CD4-positive, alpha-beta memory T cell (primary cell): ENCODE measurements around the gene PDE4D. TPM values are rescaled to one million over a fixed set of nuclear protein-coding genes. Genes with fewer than 3 reads are reported as not detected.

Experiments
- CTCF ChIA-PET: fragments of 350-600 bp; sonication (Branson Sonifier 250); formaldehyde crosslinking; loops from one replicate; lab custom pipeline; 2021; ENCODE audit warnings: inconsistent platforms; ENCODE audit not compliant: partially characterized antibody; lab: Charles Lee
- POLR2A ChIA-PET: fragments of 350-600 bp; sonication (Branson Sonifier 250); formaldehyde crosslinking; loops from one replicate; lab custom pipeline; 2021; ENCODE audit not compliant: partially characterized antibody; lab: Charles Lee
- DNase-seq, 5 donors: peaks; one replicate each; pipeline versions ENCODE4 v3.0.0 to v3.0.0-alpha.2; 2020 to 2022; ENCODE audit warnings: mixed read lengths in 1 of 5
- H3K27ac ChIP-seq: one replicate; pipeline ENCODE4 v1.7.0; 2013; ENCODE audit warnings: low read depth, low read length
- H3K27me3 ChIP-seq: 2 replicates; pipeline ENCODE4 v1.7.0; 2013; ENCODE audit warnings: mild to moderate bottlenecking, low read length, moderate library complexity; ENCODE audit not compliant: insufficient read depth
- H3K36me3 ChIP-seq: 2 replicates; pipeline ENCODE4 v1.7.0; 2013; ENCODE audit warnings: mild to moderate bottlenecking, low read length, moderate library complexity; ENCODE audit not compliant: insufficient read depth
- H3K4me1 ChIP-seq: 2 replicates; pipeline ENCODE4 v1.7.0; 2013; ENCODE audit warnings: mild to moderate bottlenecking, low read length, moderate library complexity; ENCODE audit not compliant: insufficient read depth
- H3K4me3 ChIP-seq, 2 donors: one replicate each; pipeline ENCODE4 v1.7.0; 2013; ENCODE audit warnings: low read length in 2 of 2, mild to moderate bottlenecking in 1 of 2
- H3K9me3 ChIP-seq, 2 donors: one replicate each; pipeline ENCODE4 v1.7.0; 2013; ENCODE audit warnings: low read length in 2 of 2, control low read depth in 1 of 2; ENCODE audit not compliant: control insufficient read depth in 1 of 2
- H3K27ac Mint-ChIP-seq, 7 donors: one replicate each; pipeline ENCODE4 v1.8.0; 2020 to 2021; ENCODE audit warnings: mixed read lengths in 7 of 7, mild to moderate bottlenecking in 6 of 7, inconsistent platforms in 3 of 7, moderate library complexity in 3 of 7
- H3K27me3 Mint-ChIP-seq, 2 donors: one replicate each; pipeline ENCODE4 v1.8.0; 2020 to 2021; ENCODE audit warnings: mixed read lengths in 2 of 2
- H3K36me3 Mint-ChIP-seq, 2 donors: one replicate each; pipeline ENCODE4 v1.8.0; 2020 to 2021; ENCODE audit warnings: mixed read lengths in 2 of 2, inconsistent platforms in 1 of 2, mild to moderate bottlenecking in 1 of 2
- H3K4me1 Mint-ChIP-seq, 4 donors: one replicate each; pipeline ENCODE4 v1.8.0; 2020 to 2021; ENCODE audit warnings: mixed read lengths in 4 of 4, mild to moderate bottlenecking in 1 of 4
- H3K4me3 Mint-ChIP-seq, 8 donors: one replicate each; pipeline ENCODE4 v1.8.0; 2020 to 2021; ENCODE audit warnings: mixed read lengths in 8 of 8, mild to moderate bottlenecking in 7 of 8, moderate library complexity in 6 of 8, inconsistent platforms in 3 of 8
- H3K9me3 Mint-ChIP-seq, 8 donors: one replicate each; pipeline ENCODE4 v1.8.0; 2020 to 2021; ENCODE audit warnings: mixed read lengths in 8 of 8, mild to moderate bottlenecking in 5 of 8, inconsistent platforms in 3 of 8, moderate library complexity in 1 of 8
- intact Hi-C: fragments of 100-400 bp; cut with micrococcal nuclease; formaldehyde crosslinking; loops from one replicate; pipeline ENCODE4 v1.15.1; 2023
- polyA plus RNA-seq, 2 donors: library from polyadenylated mRNA; unstranded; fragments of 300-500 nt; fragmentation: Illumina TruSeq; gene quantifications; one replicate each; pipeline ENCODE4 v1.2.3, GENCODE V29; 2021
- total RNA-seq, 2 experiments: library from RNA; stranded (reverse); gene quantifications; one replicate each; pipeline ENCODE4 v1.2.3, GENCODE V29; 2021

The PDE4D gene
- total and polyA plus RNA-seq, 4 experiments from 2014 or later: 12.3 to 49.7 (median 30.3) TPM

DNA sequence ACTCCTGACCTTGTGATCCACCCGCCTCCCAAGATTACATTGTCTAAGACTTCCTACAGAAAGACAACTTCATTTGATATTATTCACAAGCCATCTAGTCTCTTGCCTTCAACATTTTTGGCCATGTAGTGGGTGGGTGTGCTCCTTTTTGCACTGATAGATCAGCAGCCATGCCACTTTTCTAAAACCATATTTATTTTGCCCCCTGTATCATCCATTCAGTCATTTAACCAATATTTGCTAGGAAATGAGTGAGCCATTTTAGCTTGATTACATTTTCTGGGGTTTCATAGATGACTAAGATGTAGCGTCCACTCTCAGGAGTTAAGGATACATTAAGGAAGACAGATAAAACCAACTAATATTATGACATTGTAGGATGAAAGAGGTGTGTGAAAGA, 755.0 kb downstream of the PDE4D start:
- H3K27me3 ChIP-seq: no peaks in the 10 kb centered on the region
- ChIA-PET POLR2A (interaction anchor here (1.9 kb wide), 1 partner anchor 10 kb away, joined by 7 read pairs; no protein-coding TSS in a partner anchor), CTCF (interaction anchor here (1.1 to 1.5 kb wide), 3 partner anchors 37 to 98 kb away, joined by 3 to 4 read pairs (median 3); no protein-coding TSS in a partner anchor)
- H3K27ac ChIP-seq: no peak overlapping the region
- H3K9me3 ChIP-seq: no peaks in the 10 kb centered on the region
- no peaks in the 10 kb centered on the region for H3K36me3 ChIP-seq
- Mint-ChIP-seq H3K27ac (no peak overlapping the region), H3K36me3 (no peaks in the 10 kb centered on the region), H3K4me1 (peaks cover 1 to 14% (median 4%) of the 10 kb centered on the region in 4 donors), H3K4me3 (peak overlapping the region in 1 of 8 donors; percentile 50), H3K27me3 (peaks cover 0 to 3% of the 10 kb centered on the region in 2 donors), H3K9me3 (no peaks in the 10 kb centered on the region)
- intact Hi-C loops: no loop called here
- H3K4me3 ChIP-seq: no peak overlapping the region
- H3K4me1 ChIP-seq: peaks cover 6% of the 10 kb centered on the region
- DNase-seq: no peak

DNA sequence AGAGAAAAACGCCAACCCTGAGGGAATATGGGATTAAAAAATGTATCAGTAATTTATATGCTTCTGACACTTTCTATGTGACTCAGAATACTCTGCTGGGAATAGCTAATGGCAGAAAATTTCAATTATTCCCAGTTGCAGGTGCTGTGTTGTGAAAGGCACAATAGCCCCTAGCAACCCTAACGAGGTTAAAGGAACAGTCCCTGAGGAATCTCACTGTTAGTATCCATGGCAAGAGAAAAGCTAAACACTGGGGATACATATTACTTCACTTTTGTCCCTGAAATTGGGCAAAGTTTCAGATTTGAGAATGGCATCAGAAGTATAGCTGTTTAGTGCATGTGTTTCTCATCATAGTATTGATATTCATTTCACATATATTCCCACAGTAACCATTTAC, 755.7 kb downstream of the PDE4D start:
- Mint-ChIP-seq H3K9me3 (no peaks in the 10 kb centered on the region), H3K27ac (no peak overlapping the region), H3K27me3 (peaks cover 0 to 3% of the 10 kb centered on the region in 2 donors), H3K4me3 (no peak overlapping the region), H3K36me3 (no peaks in the 10 kb centered on the region), H3K4me1 (peaks cover 3 to 19% (median 8%) of the 10 kb centered on the region in 4 donors)
- Histone ChIP-seq H3K9me3 (no peaks in the 10 kb centered on the region), H3K27me3 (no peaks in the 10 kb centered on the region), H3K27ac (no peak overlapping the region), H3K4me3 (no peak overlapping the region), H3K4me1 (peaks cover 12% of the 10 kb centered on the region), H3K36me3 (no peaks in the 10 kb centered on the region)
- ChIA-PET POLR2A (interaction anchor here (1.9 kb wide), 1 partner anchor 10 kb away, joined by 7 read pairs; no protein-coding TSS in a partner anchor), CTCF (interaction anchor here (1.1 to 1.5 kb wide), 3 partner anchors 37 to 97 kb away, joined by 3 to 4 read pairs (median 3); no protein-coding TSS in a partner anchor)
- DNase-seq: no peak
- intact Hi-C loops: no loop called here

DNA sequence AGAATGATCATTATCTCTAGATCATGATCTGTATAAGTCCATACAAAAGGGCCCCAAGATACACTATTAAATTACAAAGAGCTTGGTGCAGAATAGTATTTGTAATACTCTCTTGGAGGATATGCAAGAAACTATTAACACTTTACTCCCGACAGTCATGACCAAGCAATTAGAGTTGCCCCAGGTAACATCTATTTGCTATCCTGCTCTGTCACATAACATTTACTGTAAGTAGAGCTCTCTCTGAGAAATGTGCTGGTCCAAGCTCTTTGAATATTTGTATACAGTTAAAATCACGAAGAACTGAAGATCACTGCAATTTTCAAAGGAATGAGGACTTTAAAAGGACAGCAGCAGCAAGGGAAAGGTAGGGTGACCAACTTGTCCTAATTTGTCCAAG, 757.0 kb downstream of the PDE4D start:
- H3K27me3 ChIP-seq: no peaks in the 10 kb centered on the region
- H3K9me3 ChIP-seq: no peaks in the 10 kb centered on the region
- H3K4me1 ChIP-seq: peaks cover 21% of the 10 kb centered on the region
- Mint-ChIP-seq H3K36me3 (no peaks in the 10 kb centered on the region), H3K4me1 (peaks cover 10 to 32% (median 13%) of the 10 kb centered on the region in 4 donors), H3K27me3 (peaks cover 0 to 3% of the 10 kb centered on the region in 2 donors), H3K4me3 (no peak overlapping the region), H3K27ac (no peak overlapping the region), H3K9me3 (no peaks in the 10 kb centered on the region)
- ChIA-PET POLR2A (interaction anchor here (0.9 to 1.0 kb wide), 2 partner anchors 9 to 13 kb away, joined by 4 read pairs; no protein-coding TSS in a partner anchor), CTCF (no interaction called here)
- no peak overlapping the region for H3K4me3 ChIP-seq
- no peak for DNase-seq
- H3K27ac ChIP-seq: no peak overlapping the region
- intact Hi-C loops: no loop called here
- no peaks in the 10 kb centered on the region for H3K36me3 ChIP-seq

DNA sequence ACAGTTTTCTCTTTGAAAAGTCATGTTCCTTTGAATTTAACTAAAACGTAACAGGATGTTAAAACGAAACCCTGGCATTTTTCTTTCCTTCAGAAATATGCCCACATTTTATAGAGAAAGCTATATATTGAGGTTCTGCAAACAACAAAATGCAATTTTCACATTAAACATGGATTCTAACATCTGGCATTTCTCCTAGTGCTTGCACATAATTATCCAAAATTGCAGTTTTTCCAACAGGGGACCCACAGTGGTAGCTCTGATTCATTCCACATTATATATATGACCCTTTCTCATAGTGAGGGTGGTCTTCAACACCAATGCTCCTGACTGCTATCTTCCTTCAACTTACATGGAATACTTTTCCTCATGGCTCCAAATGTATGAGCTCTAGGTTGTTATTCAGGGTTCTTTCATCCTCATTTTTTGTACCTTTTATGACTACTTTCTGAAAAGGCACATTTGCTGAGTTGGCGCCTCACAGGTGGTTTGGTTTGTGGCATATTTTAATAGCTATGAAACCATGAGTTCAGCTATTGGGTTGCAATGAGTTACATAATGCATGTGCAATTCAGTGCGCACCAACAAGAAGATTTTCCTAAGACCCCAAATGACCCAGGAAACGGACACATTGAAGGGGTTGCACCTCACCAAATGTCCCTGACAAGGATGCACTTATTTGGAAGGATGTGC, 758.9 kb downstream of the PDE4D start:
- Histone ChIP-seq H3K9me3 (no peaks in the 10 kb centered on the region), H3K4me1 (peaks cover 32% of the 10 kb centered on the region), H3K27me3 (no peaks in the 10 kb centered on the region), H3K27ac (no peak overlapping the region), H3K36me3 (no peaks in the 10 kb centered on the region), H3K4me3 (no peak overlapping the region)
- peaks cover 10 to 41% (median 13%) of the 10 kb centered on the region in 4 donors for H3K4me1 Mint-ChIP-seq
- peak overlapping the region in 5 of 7 donors; percentile 61 to 88 (median 81) for H3K27ac Mint-ChIP-seq
- intact Hi-C loops: no loop called here
- ChIA-PET CTCF (interaction anchor here (1.4 to 2.5 kb wide), 2 partner anchors 11 to 39 kb away, joined by 3 to 11 read pairs; no protein-coding TSS in a partner anchor), POLR2A (interaction anchor here (0.6 to 4.4 kb wide), 3 partner anchors 10 to 96 kb away, joined by 3 to 25 read pairs (median 13); no protein-coding TSS in a partner anchor)
- H3K27me3 Mint-ChIP-seq: peaks cover 0 to 3% of the 10 kb centered on the region in 2 donors
- peak in 1 of 5 donors; percentile 5 for DNase-seq
- H3K9me3 Mint-ChIP-seq: no peaks in the 10 kb centered on the region
- peak overlapping the region in 1 of 8 donors; percentile 15 for H3K4me3 Mint-ChIP-seq
- H3K36me3 Mint-ChIP-seq: no peaks in the 10 kb centered on the region

GRCh38 chr5:59133764-59134261, 759.7 kb downstream of the PDE4D start:
- H3K4me3 ChIP-seq: no peak overlapping the region
- Mint-ChIP-seq H3K4me3 (peak overlapping the region in 1 of 8 donors; percentile 43), H3K9me3 (no peaks in the 10 kb centered on the region), H3K36me3 (no peaks in the 10 kb centered on the region), H3K4me1 (peaks cover 10 to 45% (median 13%) of the 10 kb centered on the region in 4 donors), H3K27ac (peak overlapping the region in 6 of 7 donors; percentile 59 to 95 (median 86)), H3K27me3 (peaks cover 0 to 2% of the 10 kb centered on the region in 2 donors)
- H3K9me3 ChIP-seq: no peaks in the 10 kb centered on the region
- peaks cover 33% of the 10 kb centered on the region for H3K4me1 ChIP-seq
- ChIA-PET CTCF (interaction anchor here (1.0 to 2.5 kb wide), 2 partner anchors 40 to 248 kb away, joined by 3 to 11 read pairs; no protein-coding TSS in a partner anchor), POLR2A (interaction anchor here (1.2 to 4.4 kb wide), 3 partner anchors 9 to 95 kb away, joined by 4 to 25 read pairs (median 13); no protein-coding TSS in a partner anchor)
- no peaks in the 10 kb centered on the region for H3K36me3 ChIP-seq
- no peak for DNase-seq
- no peaks in the 10 kb centered on the region for H3K27me3 ChIP-seq
- H3K27ac ChIP-seq: no peak overlapping the region
- intact Hi-C loops: no loop called here

DNA sequence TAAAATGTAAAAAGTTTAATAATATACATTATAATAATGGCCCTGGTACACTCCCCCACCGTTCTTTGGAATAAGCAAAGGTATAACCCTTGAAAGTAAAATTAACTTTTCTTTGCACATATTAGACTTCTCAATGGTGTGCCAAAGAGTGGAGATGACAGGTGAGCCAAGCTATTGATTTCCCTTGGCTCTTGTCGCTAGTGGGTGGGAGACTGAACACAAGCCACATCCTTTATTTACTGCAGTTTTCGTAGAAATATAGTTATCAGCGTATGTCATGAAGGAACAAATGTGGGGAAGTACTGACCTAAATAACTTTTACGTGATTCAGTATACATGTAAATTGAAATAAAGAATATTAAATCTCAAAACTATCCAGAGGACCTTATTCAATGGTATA, 761.4 kb downstream of the PDE4D start:
- no peaks in the 10 kb centered on the region for H3K27me3 Mint-ChIP-seq
- peak overlapping the region in 4 of 8 donors; percentile 14 to 35 (median 20) for H3K4me3 Mint-ChIP-seq
- no peak overlapping the region for H3K4me3 ChIP-seq
- intact Hi-C loops: no loop called here
- peak overlapping the region; percentile 58 for H3K27ac ChIP-seq
- no peaks in the 10 kb centered on the region for H3K27me3 ChIP-seq
- H3K36me3 ChIP-seq: no peaks in the 10 kb centered on the region
- H3K4me1 Mint-ChIP-seq: peaks cover 10 to 45% (median 15%) of the 10 kb centered on the region in 4 donors
- peaks cover 46% of the 10 kb centered on the region for H3K4me1 ChIP-seq
- CTCF ChIA-PET: interaction anchor here (1.4 kb wide), 1 partner anchor 41 kb away, joined by 4 read pairs; no protein-coding TSS in a partner anchor
- peak; percentile 44 to 70 (median 63) for DNase-seq
- no peaks in the 10 kb centered on the region for H3K36me3 Mint-ChIP-seq
- H3K27ac Mint-ChIP-seq: peak overlapping the region in 6 of 7 donors; percentile 59 to 95 (median 90)
- no peaks in the 10 kb centered on the region for H3K9me3 ChIP-seq
- H3K9me3 Mint-ChIP-seq: no peaks in the 10 kb centered on the region
- POLR2A ChIA-PET: interaction anchor here (1.0 to 4.4 kb wide), 8 partner anchors 8 to 98 kb away, joined by 3 to 25 read pairs (median 4); no protein-coding TSS in a partner anchor
